ENCODE results near the gene ULK4.

Gene ULK4

DNA sequence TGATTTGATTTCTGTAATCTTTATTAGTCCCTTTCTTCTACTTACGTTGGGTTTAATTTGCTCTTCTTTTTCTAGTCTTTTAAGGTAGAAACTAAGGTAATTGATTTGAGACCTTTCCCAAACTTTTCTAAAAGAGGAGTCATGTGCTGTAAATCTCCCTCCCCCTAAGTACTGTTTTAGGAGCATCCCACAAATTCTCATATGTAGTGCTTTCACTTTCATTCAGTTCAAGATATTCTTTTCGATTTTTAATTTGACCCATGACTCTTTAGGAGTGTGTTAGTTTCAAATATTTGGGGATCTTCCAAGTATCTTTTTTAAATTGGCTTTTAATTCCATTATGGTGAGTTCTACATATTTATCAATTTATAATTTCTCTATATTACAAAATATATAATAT lies 520.8 kb downstream of the ULK4 start:
- no peak for DNase-seq (ENCODE audit: low read depth in 1 of 2, low spot score in 1 of 2)
- H3K27ac ChIP-seq (replicated peaks): no peak overlapping the region
- no peak for TF ChIP-seq POLR2AphosphoS5 (IDR thresholded peaks at IDR 0.05; ENCODE audit: low read depth)
- TF ChIP-seq, protein P1, sequence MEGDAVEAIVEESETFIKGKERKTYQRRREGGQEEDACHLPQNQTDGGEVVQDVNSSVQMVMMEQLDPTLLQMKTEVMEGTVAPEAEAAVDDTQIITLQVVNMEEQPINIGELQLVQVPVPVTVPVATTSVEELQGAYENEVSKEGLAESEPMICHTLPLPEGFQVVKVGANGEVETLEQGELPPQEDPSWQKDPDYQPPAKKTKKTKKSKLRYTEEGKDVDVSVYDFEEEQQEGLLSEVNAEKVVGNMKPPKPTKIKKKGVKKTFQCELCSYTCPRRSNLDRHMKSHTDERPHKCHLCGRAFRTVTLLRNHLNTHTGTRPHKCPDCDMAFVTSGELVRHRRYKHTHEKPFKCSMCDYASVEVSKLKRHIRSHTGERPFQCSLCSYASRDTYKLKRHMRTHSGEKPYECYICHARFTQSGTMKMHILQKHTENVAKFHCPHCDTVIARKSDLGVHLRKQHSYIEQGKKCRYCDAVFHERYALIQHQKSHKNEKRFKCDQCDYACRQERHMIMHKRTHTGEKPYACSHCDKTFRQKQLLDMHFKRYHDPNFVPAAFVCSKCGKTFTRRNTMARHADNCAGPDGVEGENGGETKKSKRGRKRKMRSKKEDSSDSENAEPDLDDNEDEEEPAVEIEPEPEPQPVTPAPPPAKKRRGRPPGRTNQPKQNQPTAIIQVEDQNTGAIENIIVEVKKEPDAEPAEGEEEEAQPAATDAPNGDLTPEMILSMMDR (IDR thresholded peaks at IDR 0.05; ENCODE audit: insufficient read depth, low read length): no peak
- no peak for TF ChIP-seq GABPA (IDR thresholded peaks at IDR 0.05; ENCODE audit: low read depth)
- no peak for TF ChIP-seq SPI1 (IDR thresholded peaks at IDR 0.05; ENCODE audit: borderline replicate concordance, low read depth)
- TF ChIP-seq, protein P2, sequence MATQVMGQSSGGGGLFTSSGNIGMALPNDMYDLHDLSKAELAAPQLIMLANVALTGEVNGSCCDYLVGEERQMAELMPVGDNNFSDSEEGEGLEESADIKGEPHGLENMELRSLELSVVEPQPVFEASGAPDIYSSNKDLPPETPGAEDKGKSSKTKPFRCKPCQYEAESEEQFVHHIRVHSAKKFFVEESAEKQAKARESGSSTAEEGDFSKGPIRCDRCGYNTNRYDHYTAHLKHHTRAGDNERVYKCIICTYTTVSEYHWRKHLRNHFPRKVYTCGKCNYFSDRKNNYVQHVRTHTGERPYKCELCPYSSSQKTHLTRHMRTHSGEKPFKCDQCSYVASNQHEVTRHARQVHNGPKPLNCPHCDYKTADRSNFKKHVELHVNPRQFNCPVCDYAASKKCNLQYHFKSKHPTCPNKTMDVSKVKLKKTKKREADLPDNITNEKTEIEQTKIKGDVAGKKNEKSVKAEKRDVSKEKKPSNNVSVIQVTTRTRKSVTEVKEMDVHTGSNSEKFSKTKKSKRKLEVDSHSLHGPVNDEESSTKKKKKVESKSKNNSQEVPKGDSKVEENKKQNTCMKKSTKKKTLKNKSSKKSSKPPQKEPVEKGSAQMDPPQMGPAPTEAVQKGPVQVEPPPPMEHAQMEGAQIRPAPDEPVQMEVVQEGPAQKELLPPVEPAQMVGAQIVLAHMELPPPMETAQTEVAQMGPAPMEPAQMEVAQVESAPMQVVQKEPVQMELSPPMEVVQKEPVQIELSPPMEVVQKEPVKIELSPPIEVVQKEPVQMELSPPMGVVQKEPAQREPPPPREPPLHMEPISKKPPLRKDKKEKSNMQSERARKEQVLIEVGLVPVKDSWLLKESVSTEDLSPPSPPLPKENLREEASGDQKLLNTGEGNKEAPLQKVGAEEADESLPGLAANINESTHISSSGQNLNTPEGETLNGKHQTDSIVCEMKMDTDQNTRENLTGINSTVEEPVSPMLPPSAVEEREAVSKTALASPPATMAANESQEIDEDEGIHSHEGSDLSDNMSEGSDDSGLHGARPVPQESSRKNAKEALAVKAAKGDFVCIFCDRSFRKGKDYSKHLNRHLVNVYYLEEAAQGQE (IDR thresholded peaks at IDR 0.05; ENCODE audit: insufficient replicate concordance, low read depth): no peak
- no peaks in the 10 kb centered on the region for H3K27me3 ChIP-seq (ENCODE audit: insufficient read depth, poor library complexity, severe bottlenecking)
- H3K4me3 ChIP-seq (replicated peaks; ENCODE audit: insufficient read depth, low read length): no peak overlapping the region

DNA sequence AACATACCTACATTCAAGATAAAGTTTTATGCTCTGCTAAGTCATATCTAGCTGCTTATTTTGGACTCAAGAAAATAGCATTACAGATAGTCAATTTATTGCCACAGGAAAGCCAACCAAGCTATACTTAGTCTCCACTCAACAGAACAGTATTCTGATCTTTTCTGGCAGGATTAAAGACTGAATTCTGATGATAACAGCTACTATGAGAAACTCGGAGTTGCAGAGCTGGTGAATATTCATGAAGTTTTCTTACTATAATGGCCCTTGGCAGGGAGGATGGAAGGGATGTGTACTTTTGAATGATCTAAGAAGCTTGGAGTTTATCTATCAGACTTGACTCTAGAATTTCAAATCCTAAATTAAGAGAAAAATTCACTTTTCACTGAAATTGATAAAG lies 524.9 kb downstream of the ULK4 start:
- DNase-seq (ENCODE audit: low read depth in 1 of 2, low spot score in 1 of 2): no peak
- no peak overlapping the region for H3K4me3 ChIP-seq (replicated peaks; ENCODE audit: insufficient read depth, low read length)
- TF ChIP-seq GABPA (IDR thresholded peaks at IDR 0.05; ENCODE audit: low read depth) (no peak), POLR2AphosphoS5 (IDR thresholded peaks at IDR 0.05; ENCODE audit: low read depth) (no peak), SPI1 (IDR thresholded peaks at IDR 0.05; ENCODE audit: borderline replicate concordance, low read depth) (no peak)
- TF ChIP-seq, protein P2 (IDR thresholded peaks at IDR 0.05; ENCODE audit: insufficient replicate concordance, low read depth): no peak
- TF ChIP-seq, protein P1 (IDR thresholded peaks at IDR 0.05; ENCODE audit: insufficient read depth, low read length): no peak
- H3K27ac ChIP-seq (replicated peaks): no peak overlapping the region
- no peaks in the 10 kb centered on the region for H3K27me3 ChIP-seq (ENCODE audit: insufficient read depth, poor library complexity, severe bottlenecking)

DNA sequence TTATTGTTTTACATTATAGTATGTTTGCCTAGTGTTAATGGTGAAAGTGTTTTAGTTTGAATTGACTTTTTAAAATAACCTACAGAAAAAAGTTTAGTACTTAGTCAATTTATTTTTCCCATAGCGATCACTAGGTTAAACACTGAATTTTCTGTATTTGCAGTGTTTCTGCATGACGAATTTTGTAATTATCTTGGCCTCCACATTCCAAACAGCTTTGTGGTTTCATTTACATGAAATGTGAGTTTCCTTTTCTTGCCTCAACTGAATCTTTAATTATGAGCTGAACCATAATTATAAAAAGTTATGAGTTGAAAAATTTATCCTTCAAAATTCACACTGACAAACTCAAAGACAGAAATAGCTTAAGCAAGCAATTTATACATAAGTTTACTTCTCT lies 527.1 kb downstream of the ULK4 start:
- TF ChIP-seq POLR2AphosphoS5 (IDR thresholded peaks at IDR 0.05; ENCODE audit: low read depth) (no peak), GABPA (IDR thresholded peaks at IDR 0.05; ENCODE audit: low read depth) (no peak)
- TF ChIP-seq, protein P1 (IDR thresholded peaks at IDR 0.05; ENCODE audit: insufficient read depth, low read length): no peak
- no peak overlapping the region for H3K27ac ChIP-seq (replicated peaks)
- DNase-seq (ENCODE audit: low read depth in 1 of 2, low spot score in 1 of 2): no peak
- no peak overlapping the region for H3K4me3 ChIP-seq (replicated peaks; ENCODE audit: insufficient read depth, low read length)
- H3K27me3 ChIP-seq (ENCODE audit: insufficient read depth, poor library complexity, severe bottlenecking): no peaks in the 10 kb centered on the region

DNA sequence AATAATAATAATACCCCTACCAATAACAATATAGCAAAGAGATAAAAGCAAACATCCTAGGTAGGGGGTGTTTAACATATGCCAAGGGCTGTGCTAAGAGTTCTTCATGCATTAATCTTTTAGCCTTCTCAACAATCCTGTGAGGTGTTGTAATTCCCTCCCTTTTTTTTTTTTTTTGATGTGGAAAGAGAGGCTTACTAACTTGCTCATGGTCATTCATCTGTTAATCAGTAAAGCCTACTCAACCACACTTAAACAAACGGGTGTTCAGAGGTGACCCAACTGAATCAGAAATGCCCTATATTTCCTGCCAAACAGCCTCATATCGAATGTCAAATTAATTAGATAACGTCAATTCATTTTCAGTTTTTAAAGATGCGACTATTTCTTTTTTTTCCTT lies 530.5 kb downstream of the ULK4 start:
- TF ChIP-seq, protein P2 (IDR thresholded peaks at IDR 0.05; ENCODE audit: insufficient replicate concordance, low read depth): no peak
- TF ChIP-seq SPI1 (IDR thresholded peaks at IDR 0.05; ENCODE audit: borderline replicate concordance, low read depth): no peak
- TF ChIP-seq POLR2AphosphoS5 (IDR thresholded peaks at IDR 0.05; ENCODE audit: low read depth): no peak
- TF ChIP-seq GABPA (IDR thresholded peaks at IDR 0.05; ENCODE audit: low read depth): no peak
- TF ChIP-seq, protein P1 (IDR thresholded peaks at IDR 0.05; ENCODE audit: insufficient read depth, low read length): no peak
- Histone ChIP-seq H3K27ac (replicated peaks) (no peak overlapping the region), H3K27me3 (ENCODE audit: insufficient read depth, poor library complexity, severe bottlenecking) (no peaks in the 10 kb centered on the region), H3K4me3 (replicated peaks; ENCODE audit: insufficient read depth, low read length) (no peak overlapping the region)
- no peak for DNase-seq (ENCODE audit: low read depth in 1 of 2, low spot score in 1 of 2)
